CD4-positive, alpha-beta T cell (primary cell): ENCODE results near the gene ATXN1L. TPM values are rescaled to one million over a fixed set of nuclear protein-coding genes. Genes with fewer than 3 reads are reported as not detected.
"Not testable (repeated sequence)": the region's sequence is repeated elsewhere in the genome, so short reads cannot be mapped to it uniquely, and the experiment has no call there.

ENCODE experiments used
- ATAC-seq: fragments of 200-7000 bp; cut with Tn5 transposase; one replicate; pipeline ENCODE4 v1.10.0; 2022; ENCODE audit warnings: mild to moderate bottlenecking; ENCODE audit not compliant: poor library complexity
- CTCF ChIA-PET: fragments of 350-600 bp; sonication (Branson Sonifier 250); formaldehyde crosslinking; loops from one replicate; lab custom pipeline; 2021; ENCODE audit warnings: antibody characterized with exemption, inconsistent platforms; lab: Charles Lee
- POLR2A ChIA-PET: fragments of 350-600 bp; sonication (Branson Sonifier 250); formaldehyde crosslinking; loops from one replicate; lab custom pipeline; 2021; ENCODE audit warnings: antibody characterized with exemption, inconsistent platforms; lab: Charles Lee
- DNase-seq, 14 experiments: peaks; one replicate each; pipeline ENCODE4 v3.0.0-alpha.2; 2013 to 2020; ENCODE audit warnings: mixed read lengths in 2 of 14
- H3K27ac ChIP-seq, 2 donors: one replicate each; pipeline versions ENCODE4 v1.5.1 to v1.7.0; 2013; ENCODE audit warnings: low read length in 2 of 2, low read depth in 1 of 2, mild to moderate bottlenecking in 1 of 2
- H3K27me3 ChIP-seq, 2 experiments: 1 replicate in 1 of 2; 2 replicates in 1 of 2; pipeline versions ENCODE4 v1.6.1 to v1.7.0; 2013; ENCODE audit warnings: low read length in 2 of 2, control low read depth in 1 of 2, mild to moderate bottlenecking in 1 of 2, moderate library complexity in 1 of 2; ENCODE audit not compliant: insufficient read depth in 2 of 2, control insufficient read depth in 1 of 2
- H3K36me3 ChIP-seq: one replicate; pipeline ENCODE4 v1.6.1; 2013; ENCODE audit warnings: low read length, control low read depth; ENCODE audit not compliant: insufficient read depth
- H3K4me1 ChIP-seq: one replicate; pipeline ENCODE4 v1.6.1; 2013; ENCODE audit warnings: low read length, control low read depth; ENCODE audit not compliant: insufficient read depth
- H3K4me3 ChIP-seq: one replicate; pipeline ENCODE4 v1.5.1; 2013; ENCODE audit warnings: mild to moderate bottlenecking, low read length, moderate library complexity
- H3K9me3 ChIP-seq, 2 experiments: 1 replicate in 1 of 2; 2 replicates in 1 of 2; pipeline versions ENCODE4 v1.6.1 to v1.7.0; 2013; ENCODE audit warnings: low read length in 2 of 2, mild to moderate bottlenecking in 2 of 2, control low read depth in 1 of 2, moderate library complexity in 1 of 2; ENCODE audit not compliant: control insufficient read depth in 1 of 2, insufficient read depth in 1 of 2
- H3K27ac Mint-ChIP-seq: one replicate; pipeline ENCODE4 v1.8.0; 2020; ENCODE audit warnings: mixed read lengths
- H3K27me3 Mint-ChIP-seq: one replicate; pipeline ENCODE4 v1.8.0; 2021; ENCODE audit warnings: mixed read lengths
- H3K36me3 Mint-ChIP-seq: one replicate; pipeline ENCODE4 v1.8.0; 2021; ENCODE audit warnings: low read depth, mixed read lengths
- H3K4me1 Mint-ChIP-seq: one replicate; pipeline ENCODE4 v1.8.0; 2021; ENCODE audit warnings: low read depth, mixed read lengths
- H3K4me3 Mint-ChIP-seq: one replicate; pipeline ENCODE4 v1.8.0; 2020; ENCODE audit warnings: mild to moderate bottlenecking, mixed read lengths
- H3K9me3 Mint-ChIP-seq: one replicate; pipeline ENCODE4 v1.8.0; 2020; ENCODE audit warnings: mixed read lengths
- CTCF ChIP-seq: fragments of 200-600 bp; IDR thresholded peaks from one replicate; pipeline ENCODE4 v1.8.0; 2022; ENCODE audit warnings: antibody characterized with exemption, mild to moderate bottlenecking
- intact Hi-C, 2 experiments: fragments of 100-400 bp; cut with DNase I in 1 of 2; cut with micrococcal nuclease in 1 of 2; formaldehyde crosslinking; loops; one replicate each; pipeline versions ENCODE4 v1.15.1 to v1.9.0; 2023 to 2025; cut with DNase I, micrococcal nuclease
- total RNA-seq, 174 experiments: library from RNA in 2 of 174; stranded (reverse) in 2 of 174; gene quantifications; one replicate each; pipeline ENCODE4 v1.2.3 and lab custom pipeline; 2021 to 2026

Gene ATXN1L
- total RNA-seq, 2 experiments from 2014 or later: 61.0 to 61.1 TPM

GRCh38 chr16:71902656-71903365 is 57.0 kb downstream of the ATXN1L start:
- POLR2A ChIA-PET: interaction anchor here (0.7 to 1.2 kb wide), 2 partner anchors 94 to 511 kb away, joined by 3 to 7 read pairs; partner anchors contain the start of gene AP1G1
- Mint-ChIP-seq H3K4me3 (peak overlapping the region; percentile 52), H3K27ac (peak overlapping the region; percentile 29), H3K27me3 (no peaks in the 10 kb centered on the region), H3K36me3 (peaks cover 15% of the 10 kb centered on the region), H3K4me1 (peaks cover 82% of the 10 kb centered on the region), H3K9me3 (no peaks in the 10 kb centered on the region)
- ATAC-seq (no peak), DNase-seq (no peak)
- no peak overlapping the region for H3K4me3 ChIP-seq
- H3K9me3 ChIP-seq: no peaks in the 10 kb centered on the region
- intact Hi-C loops: no loop called here
- no peaks in the 10 kb centered on the region for H3K36me3 ChIP-seq
- H3K4me1 ChIP-seq: peaks cover 59% of the 10 kb centered on the region
- no peaks in the 10 kb centered on the region for H3K27me3 ChIP-seq
- CTCF ChIA-PET: interaction anchor here (1.5 to 1.9 kb wide), 3 partner anchors 14 to 59 kb away, joined by 4 to 5 read pairs (median 4); no protein-coding TSS in a partner anchor
- no peak for TF ChIP-seq CTCF
- no peak overlapping the region for H3K27ac ChIP-seq

GRCh38 chr16:71903608-71904007 is 57.8 kb downstream of the ATXN1L start:
- intact Hi-C loops: loop anchor here in 1 of 2 experiments (2.0 kb wide), 1 partner anchor 59 kb away; the partner anchor contains the start of gene ATXN1L
- ATAC-seq (no peak), DNase-seq (no peak)
- Histone ChIP-seq H3K36me3 (no peaks in the 10 kb centered on the region), H3K27ac (no peak overlapping the region), H3K4me3 (no peak overlapping the region), H3K4me1 (peaks cover 59% of the 10 kb centered on the region), H3K9me3 (no peaks in the 10 kb centered on the region), H3K27me3 (no peaks in the 10 kb centered on the region)
- peaks cover 18% of the 10 kb centered on the region for H3K36me3 Mint-ChIP-seq
- H3K4me3 Mint-ChIP-seq: peak overlapping the region; percentile 1
- peak overlapping the region; percentile 71 for H3K27ac Mint-ChIP-seq
- H3K27me3 Mint-ChIP-seq: no peaks in the 10 kb centered on the region
- peaks cover 87% of the 10 kb centered on the region for H3K4me1 Mint-ChIP-seq
- CTCF ChIA-PET: interaction anchor here (1.3 to 1.9 kb wide), 4 partner anchors 13 to 58 kb away, joined by 4 to 5 read pairs (median 4); partner anchors contain the start of gene ZNF821
- POLR2A ChIA-PET: interaction anchor here (1.2 kb wide), 1 partner anchor 95 kb away, joined by 7 read pairs; the partner anchor contains the start of gene AP1G1
- no peaks in the 10 kb centered on the region for H3K9me3 Mint-ChIP-seq
- TF ChIP-seq CTCF: no peak

- DNase-seq (no peak), ATAC-seq (no peak)
- Histone ChIP-seq H3K27ac (no peak overlapping the region), H3K4me1 (peaks cover 58% of the 10 kb centered on the region), H3K4me3 (no peak overlapping the region), H3K27me3 (no peaks in the 10 kb centered on the region), H3K36me3 (peaks cover 3% of the 10 kb centered on the region), H3K9me3 (no peaks in the 10 kb centered on the region)
- Mint-ChIP-seq H3K4me3 (peak overlapping the region; percentile 45), H3K36me3 (peaks cover 25% of the 10 kb centered on the region), H3K4me1 (peaks cover 87% of the 10 kb centered on the region), H3K27me3 (no peaks in the 10 kb centered on the region), H3K27ac (peak overlapping the region; percentile 71), H3K9me3 (no peaks in the 10 kb centered on the region)
- CTCF ChIA-PET: interaction anchor here (1.2 to 1.9 kb wide), 4 partner anchors 12 to 57 kb away, joined by 3 to 5 read pairs (median 4); partner anchors contain the start of gene ZNF821
- POLR2A ChIA-PET: interaction anchor here (0.6 to 1.8 kb wide), 3 partner anchors 10 to 21 kb away, joined by 3 to 12 read pairs (median 3); no protein-coding TSS in a partner anchor
- intact Hi-C loops: loop anchor here in 1 of 2 experiments (2.0 kb wide), 1 partner anchor 59 kb away; the partner anchor contains the start of gene ATXN1L
- TF ChIP-seq CTCF: no peak
Measured at GRCh38 chr16:71904239-71904638, 58.5 kb downstream of the ATXN1L start.

- H3K36me3 ChIP-seq, H3K27ac ChIP-seq, H3K9me3 Mint-ChIP-seq, H3K9me3 ChIP-seq, DNase-seq, H3K27me3 Mint-ChIP-seq, H3K4me3 ChIP-seq, H3K27me3 ChIP-seq: not testable (repeated sequence)
- CTCF ChIA-PET: interaction anchor here (0.6 kb wide), 1 partner anchor 19 kb away, joined by 3 read pairs; no protein-coding TSS in a partner anchor
- POLR2A ChIA-PET: interaction anchor here (1.8 kb wide), 1 partner anchor 23 kb away, joined by 12 read pairs; no protein-coding TSS in a partner anchor
- peak; percentile 17 for ATAC-seq
- Mint-ChIP-seq H3K4me1 (peaks cover 87% of the 10 kb centered on the region), H3K4me3 (peak overlapping the region; percentile 78), H3K36me3 (peaks cover 34% of the 10 kb centered on the region), H3K27ac (peak overlapping the region; percentile 68)
- intact Hi-C loops: loop anchor here in 1 of 2 experiments (2.0 kb wide), 1 partner anchor 61 kb away; the partner anchor contains the start of gene ATXN1L
- peaks cover 54% of the 10 kb centered on the region for H3K4me1 ChIP-seq
Measured at GRCh38 chr16:71905765-71906164, 60.0 kb downstream of the ATXN1L start.
